ENCODE results near the gene CBLB.
A peak's percentile ranks its signal among the peaks of the same experiment; 100 is the strongest.

CBLB gene

GRCh38 chr3:105865867-105866350 lies 2.9 kb downstream of the CBLB start:
- Histone ChIP-seq H3K4me3 (replicated peaks; ENCODE audit: low read depth, low read length) (peak overlapping the region; percentile 36), H3K36me3 (ENCODE audit: control insufficient read depth, insufficient read depth, low read length) (no peaks in the 10 kb centered on the region), H3K27me3 (replicated peaks; ENCODE audit: control insufficient read depth, insufficient read depth, low read length) (no peaks in the 10 kb centered on the region)
- TF ChIP-seq CTCF (IDR thresholded peaks at IDR 0.05; ENCODE audit: insufficient read depth, low read length, poor library complexity, severe bottlenecking) = no peak
- no peak for DNase-seq (ENCODE audit: extremely low read depth, insufficient read length)

GRCh38 chr3:105865016-105865623 lies 3.7 kb downstream of the CBLB start:
- no peaks in the 10 kb centered on the region for H3K36me3 ChIP-seq (ENCODE audit: control insufficient read depth, insufficient read depth, low read length)
- no peak for TF ChIP-seq CTCF (IDR thresholded peaks at IDR 0.05; ENCODE audit: insufficient read depth, low read length, poor library complexity, severe bottlenecking)
- H3K27me3 ChIP-seq (replicated peaks; ENCODE audit: control insufficient read depth, insufficient read depth, low read length) = no peaks in the 10 kb centered on the region
- no peak for DNase-seq (ENCODE audit: extremely low read depth, insufficient read length)
- H3K4me3 ChIP-seq (replicated peaks; ENCODE audit: low read depth, low read length) = no peak overlapping the region

- TF ChIP-seq CTCF (IDR thresholded peaks at IDR 0.05; ENCODE audit: insufficient read depth, low read length, poor library complexity, severe bottlenecking) = no peak
- Histone ChIP-seq H3K4me3 (replicated peaks; ENCODE audit: low read depth, low read length) (no peak overlapping the region), H3K36me3 (ENCODE audit: control insufficient read depth, insufficient read depth, low read length) (no peaks in the 10 kb centered on the region), H3K27me3 (replicated peaks; ENCODE audit: control insufficient read depth, insufficient read depth, low read length) (no peaks in the 10 kb centered on the region)
- DNase-seq (ENCODE audit: extremely low read depth, insufficient read length) = no peak
Measured at GRCh38 chr3:105864212-105864611, 4.6 kb downstream of the CBLB start.

- DNase-seq (ENCODE audit: extremely low read depth, insufficient read length) = no peak
- H3K36me3 ChIP-seq (ENCODE audit: control insufficient read depth, insufficient read depth, low read length) = no peaks in the 10 kb centered on the region
- H3K27me3 ChIP-seq (replicated peaks; ENCODE audit: control insufficient read depth, insufficient read depth, low read length) = no peaks in the 10 kb centered on the region
- no peak for TF ChIP-seq CTCF (IDR thresholded peaks at IDR 0.05; ENCODE audit: insufficient read depth, low read length, poor library complexity, severe bottlenecking)
- no peak overlapping the region for H3K4me3 ChIP-seq (replicated peaks; ENCODE audit: low read depth, low read length)
Measured at GRCh38 chr3:105863608-105864007, 5.2 kb downstream of the CBLB start.

- Histone ChIP-seq H3K4me3 (replicated peaks; ENCODE audit: low read depth, low read length) (no peak overlapping the region), H3K36me3 (ENCODE audit: control insufficient read depth, insufficient read depth, low read length) (peaks cover 2% of the 10 kb centered on the region; the same call in 1 of the 2 replicates), H3K27me3 (replicated peaks; ENCODE audit: control insufficient read depth, insufficient read depth, low read length) (no peaks in the 10 kb centered on the region)
- TF ChIP-seq CTCF (IDR thresholded peaks at IDR 0.05; ENCODE audit: insufficient read depth, low read length, poor library complexity, severe bottlenecking) = no peak
- peak; percentile 83 for DNase-seq (ENCODE audit: extremely low read depth, insufficient read length)
Measured at GRCh38 chr3:105862217-105862616, 6.6 kb downstream of the CBLB start.

GRCh38 chr3:105860641-105861040 lies 8.2 kb downstream of the CBLB start:
- peaks cover 2% of the 10 kb centered on the region; the same call in 1 of the 2 replicates for H3K36me3 ChIP-seq (ENCODE audit: control insufficient read depth, insufficient read depth, low read length)
- H3K4me3 ChIP-seq (replicated peaks; ENCODE audit: low read depth, low read length) = no peak overlapping the region
- no peaks in the 10 kb centered on the region for H3K27me3 ChIP-seq (replicated peaks; ENCODE audit: control insufficient read depth, insufficient read depth, low read length)
- no peak for DNase-seq (ENCODE audit: extremely low read depth, insufficient read length)
- no peak for TF ChIP-seq CTCF (IDR thresholded peaks at IDR 0.05; ENCODE audit: insufficient read depth, low read length, poor library complexity, severe bottlenecking)

All from GM06990 (cell line).